GM12878 (cell line): Measurements from ENCODE around the gene XPO1. TPM values are rescaled to one million over a fixed set of nuclear protein-coding genes. Genes with fewer than 3 reads are reported as not detected.
A peak's percentile ranks its signal among the peaks of the same experiment; 100 is the strongest.

Experiments
- ATAC-seq: fragments of 200-7000 bp; cut with Tn5 transposase; 3 replicates; pipeline ENCODE4 v1.9.1; 2020; ENCODE audit warnings: mild to moderate bottlenecking, moderate library complexity
- BruUV-seq: library from RNA; stranded (reverse); fragments of 400-500 nt; replicated peaks from 2 replicates; lab custom pipeline; 2021; lab: Mats Ljungman, UMichigan
- CTCF ChIA-PET: fragments of 300-600 bp; sonication (Branson Sonifier 250); formaldehyde crosslinking; extraction: SDS; loops from one replicate; lab custom pipeline; 2021; ENCODE audit warnings: inconsistent platforms; lab: Yijun Ruan, JAX
- POLR2A ChIA-PET: fragments of 350-600 bp; formaldehyde crosslinking; extraction: SDS; loops from one replicate; lab custom pipeline; 2021; ENCODE audit warnings: inconsistent platforms; lab: Charles Lee
- RAD21 ChIA-PET: fragments of 300-600 bp; sonication (Branson Sonifier 250); formaldehyde crosslinking; loops from one replicate; lab custom pipeline; 2023; ENCODE audit warnings: antibody characterized with exemption; ENCODE audit not compliant: unreplicated experiment; lab: Charles Lee
- SMC1A ChIA-PET: fragments of 300-600 bp; sonication (Branson Sonifier 250); formaldehyde crosslinking; loops from one replicate; lab custom pipeline; 2023; ENCODE audit not compliant: unreplicated experiment, uncharacterized antibody; lab: Charles Lee
- DNase-seq: peaks from one replicate; pipeline ENCODE4 v3.0.0-alpha.2; 2011; ENCODE audit warnings: low read depth, low spot score
- FAIRE-seq: peaks from 3 replicates; lab custom pipeline; 2011; peaks lifted over from hg19 to GRCh38; lab: Jason Lieb, UNC
- H2AFZ ChIP-seq: 2 replicates; pipeline ENCODE4 v1.6.0; 2011; ENCODE audit warnings: low read depth, low read length, control low read depth; ENCODE audit not compliant: control insufficient read depth
- H3K27ac ChIP-seq: 2 replicates; pipeline ENCODE4 v1.5.1; 2011; ENCODE audit warnings: control low read depth; ENCODE audit not compliant: control insufficient read depth, insufficient read depth
- H3K27me3 ChIP-seq, 2 experiments: replicated peaks in 1 of 2; 2 replicates each; pipeline versions ENCODE4 v1.6.0 to v1.6.1; 2011; ENCODE audit warnings: low read length in 1 of 2; ENCODE audit not compliant: control insufficient read depth in 2 of 2, insufficient read depth in 2 of 2
- H3K36me3 ChIP-seq, 2 experiments: 2 replicates each; pipeline ENCODE4 v1.5.1; 2011; ENCODE audit warnings: low read length in 1 of 2; ENCODE audit not compliant: control insufficient read depth in 2 of 2, insufficient read depth in 2 of 2
- H3K4me1 ChIP-seq: 2 replicates; pipeline ENCODE4 v1.6.1; 2011; ENCODE audit warnings: mild to moderate bottlenecking, low read length, moderate library complexity, mixed read lengths; ENCODE audit not compliant: control insufficient read depth, insufficient read depth
- H3K4me2 ChIP-seq: 2 replicates; pipeline ENCODE4 v1.6.0; 2011; ENCODE audit warnings: control low read depth; ENCODE audit not compliant: control insufficient read depth, insufficient read depth
- H3K4me3 ChIP-seq: fragments of 200-600 bp; sonication (generic); 2 replicates; pipeline ENCODE4 v1.5.1; 2016
- H3K79me2 ChIP-seq: 2 replicates; pipeline ENCODE4 v1.6.0; 2011; ENCODE audit warnings: low read length; ENCODE audit not compliant: control insufficient read depth, insufficient read depth
- H3K9ac ChIP-seq: 2 replicates; pipeline ENCODE4 v1.8.0; 2011; ENCODE audit warnings: low read length, control low read depth, mixed read lengths; ENCODE audit not compliant: control insufficient read depth, insufficient read depth
- H3K9me3 ChIP-seq: replicated peaks from 3 replicates; pipeline ENCODE4 v1.5.1; 2011; ENCODE audit warnings: mild to moderate bottlenecking, low read length; ENCODE audit not compliant: control insufficient read depth, insufficient read depth
- H4K20me1 ChIP-seq: 2 replicates; pipeline ENCODE4 v1.6.0; 2011; ENCODE audit not compliant: control insufficient read depth, insufficient read depth
- NBN ChIP-seq: fragments of 450-650 bp; IDR thresholded peaks from 2 replicates; pipeline ENCODE4 v1.6.1; 2016
- POLR2AphosphoS5 ChIP-seq: IDR thresholded peaks from 2 replicates; pipeline ENCODE4 v1.6.1; 2011; ENCODE audit warnings: mild to moderate bottlenecking, low read length, inconsistent platforms
- SIX5 ChIP-seq: IDR thresholded peaks from 2 replicates; pipeline ENCODE4 v1.6.1; 2011; ENCODE audit warnings: mild to moderate bottlenecking, low read depth, low read length, moderate library complexity; ENCODE audit not compliant: severe bottlenecking
- SPI1 ChIP-seq: IDR thresholded peaks from 2 replicates; pipeline ENCODE4 v1.6.1; 2011; ENCODE audit warnings: low read depth, mild to moderate bottlenecking, low read length, moderate library complexity, borderline replicate concordance; ENCODE audit not compliant: insufficient read depth
- YY1 ChIP-seq: IDR thresholded peaks from 2 replicates; pipeline ENCODE4 v1.6.1; 2011; ENCODE audit warnings: low read depth, mild to moderate bottlenecking, low read length
- WGBS: methylation state at CpG from one replicate; pipeline ENCODE4 v1.1.6; 2016; ENCODE audit warnings: low lambda C conversion rate; ENCODE audit not compliant: insufficient replicate concordance, insufficient coverage; ENCODE audit errors: missing lambda C conversion rate; 5-methylcytosine and 5-hydroxymethylcytosine counted together
- in situ Hi-C: fragments of 300-500 bp; cut with MboI; formaldehyde crosslinking; loops from 9 replicates; pipeline ENCODE4 v1.14.3; 2018; ENCODE audit warnings: mixed read lengths
- intact Hi-C: fragments of 100-400 bp; cut with micrococcal nuclease; formaldehyde crosslinking; loops from one replicate; pipeline ENCODE4 v1.14.2; 2022; ENCODE audit not compliant: unreplicated experiment
- polyA plus RNA-seq, 11 experiments: library from polyadenylated mRNA; depleted of rRNA in 4 of 11; unstranded in 6 of 11; stranded (reverse) in 5 of 11; fragments of >200 nt; fragmentation: Nextera tagmentation in 4 of 11; fragmentation: Illumina TruSeq in 1 of 11; extraction: Ambion mirVana in 4 of 11; extraction: Trizol in 1 of 11; gene quantifications; 1 replicate in 1 of 11; 2 replicates in 10 of 11; pipeline versions ENCODE4 v1.2.1 to v1.2.3, GENCODE V29; 2011 to 2016; ENCODE audit warnings: inconsistent platforms in 2 of 11, missing spikeins in 2 of 11, low read depth in 1 of 11
- total RNA-seq, 4 experiments: library from RNA; depleted of rRNA in 3 of 4; stranded (reverse); fragments of >200 nt in 3 of 4; fragmentation: Illumina TruSeq in 1 of 4; extraction: Trizol in 1 of 4; gene quantifications; 2 replicates each; pipeline versions ENCODE4 v1.2.1 to v1.2.3, GENCODE V29; 2013 to 2021

The XPO1 gene
- total and polyA plus RNA-seq, 10 of the 15 experiments (the other 5 are each of a cell fraction or from before 2014, with no cell fraction given) = 57.3 to 216 (median 153) TPM

DNA sequence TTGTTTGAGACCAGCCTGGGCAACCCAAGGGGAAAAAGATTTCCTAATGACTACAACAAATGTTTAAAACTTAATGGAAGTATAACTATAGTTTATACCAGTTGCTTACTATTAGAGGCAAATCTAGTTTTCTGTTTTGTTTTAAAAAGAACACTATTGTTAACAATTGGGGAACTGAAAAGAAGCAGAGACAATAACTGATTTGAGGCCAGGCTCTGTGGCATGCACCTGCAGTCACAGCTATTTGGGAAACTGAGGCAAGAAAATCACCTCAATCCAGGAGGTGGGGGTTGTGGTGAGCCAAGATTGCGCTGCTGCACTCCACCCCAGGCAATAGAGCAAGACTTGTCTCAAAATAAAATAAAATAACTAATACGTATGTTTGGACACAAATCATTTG, 39.1 kb downstream of the XPO1 start:
- no peak for FAIRE-seq
- WGBS = 100% methylated on average over 2 of the region's 2 CpGs

GRCh38 chr2:61493523-61493942, 44.6 kb downstream of the XPO1 start:
- no peaks in the 10 kb centered on the region for H3K9me3 ChIP-seq
- ChIA-PET CTCF (interaction anchor here (0.6 to 3.1 kb wide), 3 partner anchors 11 to 916 kb away, joined by 3 to 16 read pairs (median 3); no protein-coding TSS in a partner anchor), SMC1A (interaction anchor here (1.0 to 2.6 kb wide), 5 partner anchors 12 to 163 kb away, joined by 4 to 9 read pairs (median 4); no protein-coding TSS in a partner anchor), RAD21 (interaction anchor here (1.3 to 1.5 kb wide), 2 partner anchors 68 to 166 kb away, joined by 3 to 4 read pairs; no protein-coding TSS in a partner anchor), POLR2A (no interaction called here)
- DNase-seq (no peak), ATAC-seq (no peak; the same call in 1 of the 3 replicates), FAIRE-seq (peak; percentile 31)
- H3K9ac ChIP-seq = no peak overlapping the region
- H3K4me2 ChIP-seq = no peak overlapping the region
- in situ Hi-C loops = no loop called here
- H3K4me3 ChIP-seq = no peak overlapping the region
- H3K36me3 ChIP-seq = peaks cover 10 to 60% of the 10 kb centered on the region in 2 experiments
- no peaks in the 10 kb centered on the region for H3K27me3 ChIP-seq
- H3K27ac ChIP-seq = no peak overlapping the region; the same call in 1 of the 2 replicates
- H2AFZ ChIP-seq = no peak overlapping the region
- H4K20me1 ChIP-seq = no peaks in the 10 kb centered on the region; the same call in 1 of the 2 replicates
- intact Hi-C loops = loop anchor here (10.0 kb wide), 1 partner anchor 381 kb away; no protein-coding TSS in a partner anchor
- TF ChIP-seq POLR2AphosphoS5 (peak; percentile 57), NBN (no peak), YY1 (no peak)
- WGBS = 5% methylated on average over 2 of the region's 2 CpGs
- no peaks in the 10 kb centered on the region for H3K4me1 ChIP-seq
- no TSS peak for BruUV-seq
- H3K79me2 ChIP-seq = peaks cover 4% of the 10 kb centered on the region

More for the DNA sequence above, 39.1 kb downstream of the XPO1 start:
- no peak for TF ChIP-seq SIX5
- peak; percentile 73; the same call in 1 of the 2 replicates for TF ChIP-seq SPI1
- TF ChIP-seq, all 136 proteins: peak for 1
- intact Hi-C loops = loop anchor here (10.0 kb wide), 1 partner anchor 376 kb away; no protein-coding TSS in a partner anchor
- no peak for DNase-seq
- Histone ChIP-seq H3K27ac (no peak overlapping the region), H3K4me3 (no peak overlapping the region), H3K36me3 (peaks cover 9 to 40% of the 10 kb centered on the region in 2 experiments), H4K20me1 (no peaks in the 10 kb centered on the region; the same call in 1 of the 2 replicates), H3K4me1 (no peaks in the 10 kb centered on the region), H3K9me3 (no peaks in the 10 kb centered on the region), H3K27me3 (no peaks in the 10 kb centered on the region), H3K9ac (no peak overlapping the region), H3K79me2 (peaks cover 3% of the 10 kb centered on the region; the same call in 1 of the 2 replicates), H2AFZ (no peak overlapping the region), H3K4me2 (no peak overlapping the region)
- RAD21 ChIA-PET = no interaction called here
- POLR2A ChIA-PET = no interaction called here
- in situ Hi-C loops = no loop called here
- ATAC-seq = no peak
- no TSS peak for BruUV-seq
- CTCF ChIA-PET = no interaction called here
- SMC1A ChIA-PET = no interaction called here
